ENCODE results near the gene ZNF787. TPM values are rescaled to one million over a fixed set of nuclear protein-coding genes. Genes with fewer than 3 reads are reported as not detected.

The ZNF787 gene
- total RNA-seq, 1 experiment from 2014 or later = 68.6 TPM

- ChIA-PET POLR2A (interaction anchor here (1.0 kb wide), 1 partner anchor 12 kb away, joined by 3 read pairs; no protein-coding TSS in a partner anchor), CTCF (interaction anchor here (0.6 to 1.2 kb wide), 4 partner anchors 11 to 264 kb away, joined by 3 to 6 read pairs (median 4); no protein-coding TSS in a partner anchor)
- H3K4me1 Mint-ChIP-seq (ENCODE audit: insufficient read depth, unreplicated experiment) = peaks cover 19% of the 10 kb centered on the region
- intact Hi-C loops (cut with micrococcal nuclease) = no loop called here
- H3K27ac Mint-ChIP-seq (ENCODE audit: low read depth, unreplicated experiment) = peak overlapping the region; percentile 44
- H3K9me3 Mint-ChIP-seq (ENCODE audit: unreplicated experiment) = no peaks in the 10 kb centered on the region
- BruUV-seq (replicated peaks) = no TSS peak
- DNase-seq (ENCODE audit: unreplicated experiment) = peak; percentile 22
- H3K4me3 Mint-ChIP-seq (ENCODE audit: unreplicated experiment) = no peak overlapping the region
- no peaks in the 10 kb centered on the region for H3K27me3 Mint-ChIP-seq (ENCODE audit: insufficient read depth, unreplicated experiment)
- no peaks in the 10 kb centered on the region for H3K36me3 Mint-ChIP-seq (ENCODE audit: insufficient read depth, unreplicated experiment)
- TF ChIP-seq, protein P1, sequence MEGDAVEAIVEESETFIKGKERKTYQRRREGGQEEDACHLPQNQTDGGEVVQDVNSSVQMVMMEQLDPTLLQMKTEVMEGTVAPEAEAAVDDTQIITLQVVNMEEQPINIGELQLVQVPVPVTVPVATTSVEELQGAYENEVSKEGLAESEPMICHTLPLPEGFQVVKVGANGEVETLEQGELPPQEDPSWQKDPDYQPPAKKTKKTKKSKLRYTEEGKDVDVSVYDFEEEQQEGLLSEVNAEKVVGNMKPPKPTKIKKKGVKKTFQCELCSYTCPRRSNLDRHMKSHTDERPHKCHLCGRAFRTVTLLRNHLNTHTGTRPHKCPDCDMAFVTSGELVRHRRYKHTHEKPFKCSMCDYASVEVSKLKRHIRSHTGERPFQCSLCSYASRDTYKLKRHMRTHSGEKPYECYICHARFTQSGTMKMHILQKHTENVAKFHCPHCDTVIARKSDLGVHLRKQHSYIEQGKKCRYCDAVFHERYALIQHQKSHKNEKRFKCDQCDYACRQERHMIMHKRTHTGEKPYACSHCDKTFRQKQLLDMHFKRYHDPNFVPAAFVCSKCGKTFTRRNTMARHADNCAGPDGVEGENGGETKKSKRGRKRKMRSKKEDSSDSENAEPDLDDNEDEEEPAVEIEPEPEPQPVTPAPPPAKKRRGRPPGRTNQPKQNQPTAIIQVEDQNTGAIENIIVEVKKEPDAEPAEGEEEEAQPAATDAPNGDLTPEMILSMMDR (IDR thresholded peaks at IDR 0.05; ENCODE audit: unreplicated experiment) = no peak
Observed at GRCh38 chr19:56133858-56134653, 13.0 kb upstream of the ZNF787 start.

- no peaks in the 10 kb centered on the region for H3K36me3 Mint-ChIP-seq (ENCODE audit: insufficient read depth, unreplicated experiment)
- no peaks in the 10 kb centered on the region for H3K27me3 Mint-ChIP-seq (ENCODE audit: insufficient read depth, unreplicated experiment)
- ChIA-PET CTCF (interaction anchor here (0.8 kb wide), 2 partner anchors 9 to 201 kb away, joined by 3 read pairs; no protein-coding TSS in a partner anchor), POLR2A (interaction anchor here (0.6 to 1.1 kb wide), 2 partner anchors 8 to 183 kb away, joined by 3 read pairs; partner anchors contain the start of gene ZNF444)
- BruUV-seq (replicated peaks) = no TSS peak
- TF ChIP-seq, protein P1 (IDR thresholded peaks at IDR 0.05; ENCODE audit: unreplicated experiment) = no peak
- intact Hi-C loops (cut with micrococcal nuclease) = no loop called here
- H3K4me3 Mint-ChIP-seq (ENCODE audit: unreplicated experiment) = no peak overlapping the region
- no peaks in the 10 kb centered on the region for H3K9me3 Mint-ChIP-seq (ENCODE audit: unreplicated experiment)
- H3K4me1 Mint-ChIP-seq (ENCODE audit: insufficient read depth, unreplicated experiment) = peaks cover 8% of the 10 kb centered on the region
- DNase-seq (ENCODE audit: unreplicated experiment) = no peak
- no peak overlapping the region for H3K27ac Mint-ChIP-seq (ENCODE audit: low read depth, unreplicated experiment)
Observed at GRCh38 chr19:56132316-56132822, 11.3 kb upstream of the ZNF787 start.

DNA sequence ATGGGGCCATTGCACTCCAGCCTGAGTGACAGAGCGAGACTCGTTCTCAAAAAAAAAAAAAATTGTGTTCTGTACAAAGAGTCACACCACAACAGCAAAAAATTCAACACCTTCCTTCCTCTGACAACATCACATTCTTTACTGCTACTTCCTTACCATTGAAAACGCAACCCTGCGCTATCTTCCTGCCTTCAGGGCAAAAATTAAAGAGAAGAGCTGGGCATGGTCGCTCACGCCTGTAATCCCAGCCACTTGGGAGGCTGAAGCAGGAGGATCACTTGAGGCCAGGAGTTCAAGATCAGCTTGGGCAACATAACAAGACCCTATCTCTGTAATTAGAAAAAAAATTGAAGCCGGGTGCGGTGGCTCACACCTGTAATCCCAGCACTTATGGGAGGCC lies 10.6 kb upstream of the ZNF787 start:
- CTCF ChIA-PET = interaction anchor here (0.8 kb wide), 1 partner anchor 202 kb away, joined by 3 read pairs; no protein-coding TSS in a partner anchor
- no peak for DNase-seq (ENCODE audit: unreplicated experiment)
- no peak overlapping the region for H3K4me3 Mint-ChIP-seq (ENCODE audit: unreplicated experiment)
- BruUV-seq (replicated peaks) = no TSS peak
- intact Hi-C loops (cut with micrococcal nuclease) = no loop called here
- no peak overlapping the region for H3K27ac Mint-ChIP-seq (ENCODE audit: low read depth, unreplicated experiment)
- no peaks in the 10 kb centered on the region for H3K36me3 Mint-ChIP-seq (ENCODE audit: insufficient read depth, unreplicated experiment)
- H3K9me3 Mint-ChIP-seq (ENCODE audit: unreplicated experiment) = no peaks in the 10 kb centered on the region
- no peaks in the 10 kb centered on the region for H3K27me3 Mint-ChIP-seq (ENCODE audit: insufficient read depth, unreplicated experiment)
- POLR2A ChIA-PET = interaction anchor here (1.1 kb wide), 1 partner anchor 9 kb away, joined by 3 read pairs; the partner anchor contains the start of gene ZNF444
- TF ChIP-seq, protein P1 (IDR thresholded peaks at IDR 0.05; ENCODE audit: unreplicated experiment) = no peak
- H3K4me1 Mint-ChIP-seq (ENCODE audit: insufficient read depth, unreplicated experiment) = peaks cover 8% of the 10 kb centered on the region

DNA sequence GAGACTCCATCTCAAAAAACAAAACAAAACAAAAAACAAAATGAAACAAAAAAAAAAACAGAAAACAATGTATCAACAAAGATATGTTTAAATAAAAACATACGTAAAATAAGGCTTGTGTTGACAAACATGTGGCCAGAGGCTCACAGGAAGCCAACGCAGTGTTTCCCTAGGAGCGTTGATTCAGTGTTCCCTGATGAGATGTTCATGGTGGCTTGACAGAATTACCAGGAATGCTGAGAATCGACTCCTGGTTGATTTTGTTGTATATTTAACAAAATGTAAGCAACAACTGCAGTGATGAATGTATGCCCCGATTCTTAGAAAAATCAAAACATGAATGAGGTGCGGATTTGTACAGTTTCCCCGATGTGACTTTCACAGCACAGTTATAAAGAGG lies 8.9 kb upstream of the ZNF787 start:
- POLR2A ChIA-PET = no interaction called here
- no peaks in the 10 kb centered on the region for H3K36me3 Mint-ChIP-seq (ENCODE audit: insufficient read depth, unreplicated experiment)
- BruUV-seq (replicated peaks) = no TSS peak
- TF ChIP-seq, protein P1 (IDR thresholded peaks at IDR 0.05; ENCODE audit: unreplicated experiment) = no peak
- no peaks in the 10 kb centered on the region for H3K27me3 Mint-ChIP-seq (ENCODE audit: insufficient read depth, unreplicated experiment)
- DNase-seq (ENCODE audit: unreplicated experiment) = no peak
- no peak overlapping the region for H3K27ac Mint-ChIP-seq (ENCODE audit: low read depth, unreplicated experiment)
- H3K9me3 Mint-ChIP-seq (ENCODE audit: unreplicated experiment) = no peaks in the 10 kb centered on the region
- no peak overlapping the region for H3K4me3 Mint-ChIP-seq (ENCODE audit: unreplicated experiment)
- peaks cover 8% of the 10 kb centered on the region for H3K4me1 Mint-ChIP-seq (ENCODE audit: insufficient read depth, unreplicated experiment)
- CTCF ChIA-PET = no interaction called here
- intact Hi-C loops (cut with micrococcal nuclease) = no loop called here

Measured in MCF 10A (cell line).